ENCODE data around the gene GDF11. TPM values are rescaled to one million over a fixed set of nuclear protein-coding genes. Genes with fewer than 3 reads are reported as not detected.

Gene GDF11
- total RNA-seq, 1 donor = 4.7 TPM

GRCh38 chr12:55719371-55719770 is 23.6 kb upstream of the GDF11 start:
- no peak overlapping the region for H3K4me3 ChIP-seq (ENCODE audit: low read depth, low read length)
- no peak for TF ChIP-seq CTCF (IDR thresholded peaks at IDR 0.05; ENCODE audit: insufficient read depth, low read length)
- no peak for DNase-seq (ENCODE audit: low read depth)

DNA sequence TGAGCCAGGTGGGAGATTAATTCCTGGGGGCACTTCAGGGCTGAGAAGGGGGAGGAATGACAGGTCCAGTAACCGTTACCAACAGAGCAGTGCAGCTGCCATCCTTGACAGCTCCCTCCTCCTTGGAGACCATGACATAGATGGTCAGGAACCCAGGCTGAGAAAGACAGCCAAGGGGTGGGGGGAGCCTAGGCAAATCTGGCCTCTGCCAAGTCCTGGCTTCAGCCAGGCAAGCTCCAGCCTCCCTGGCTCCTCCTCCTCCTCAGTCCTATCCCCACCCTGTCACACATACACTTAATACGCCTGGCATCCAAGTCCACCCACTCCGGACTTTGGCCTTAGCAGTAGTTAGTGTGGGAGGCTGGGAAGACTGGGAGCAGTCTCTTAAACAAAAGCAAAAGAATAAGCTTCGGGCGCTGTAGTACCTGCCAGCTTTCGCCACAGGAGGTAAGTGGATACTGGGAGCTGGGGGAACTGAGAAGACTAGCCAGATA is 22.8 kb upstream of the GDF11 start, which contains the start of gene RDH5:
Gene RDH5, plus strand, starts transcription at position 323 of the 494 bp plus-strand sequence. CDS start 792 bp downstream, outside the sequence.
- peak; percentile 96 for DNase-seq (ENCODE audit: low read depth)
- TF ChIP-seq CTCF (IDR thresholded peaks at IDR 0.05; ENCODE audit: insufficient read depth, low read length) = no peak
- H3K4me3 ChIP-seq (ENCODE audit: low read depth, low read length) = peak within 1 kb of the TSS; percentile 50

DNA sequence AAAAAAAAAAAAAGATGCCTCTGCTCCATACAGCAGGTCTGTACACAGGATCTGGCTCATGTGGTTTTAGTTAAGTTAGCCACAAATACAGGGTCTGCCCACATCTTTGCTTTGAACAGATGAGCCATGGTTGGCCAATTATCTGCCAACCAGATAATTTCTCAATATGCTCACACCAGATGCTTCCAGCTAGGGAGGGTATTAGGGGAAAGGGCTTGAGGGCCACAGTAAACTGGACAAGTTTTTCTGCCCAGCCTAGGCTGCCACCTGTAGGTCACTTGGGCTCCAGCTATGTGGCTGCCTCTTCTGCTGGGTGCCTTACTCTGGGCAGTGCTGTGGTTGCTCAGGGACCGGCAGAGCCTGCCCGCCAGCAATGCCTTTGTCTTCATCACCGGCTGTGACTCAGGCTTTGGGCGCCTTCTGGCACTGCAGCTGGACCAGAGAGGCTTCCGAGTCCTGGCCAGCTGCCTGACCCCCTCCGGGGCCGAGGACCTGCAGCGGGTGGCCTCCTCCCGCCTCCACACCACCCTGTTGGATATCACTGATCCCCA is 22.0 kb upstream of the GDF11 start:
- peak; percentile 92 for DNase-seq (ENCODE audit: low read depth)
- peak overlapping the region; percentile 31 for H3K4me3 ChIP-seq (ENCODE audit: low read depth, low read length)
- TF ChIP-seq CTCF (IDR thresholded peaks at IDR 0.05; ENCODE audit: insufficient read depth, low read length) = peak; percentile 71

- TF ChIP-seq CTCF (IDR thresholded peaks at IDR 0.05; ENCODE audit: insufficient read depth, low read length) = no peak
- no peak for DNase-seq (ENCODE audit: low read depth)
- H3K4me3 ChIP-seq (ENCODE audit: low read depth, low read length) = peak overlapping the region; percentile 31
Observed at GRCh38 chr12:55721601-55722213, 21.2 kb upstream of the GDF11 start.

GRCh38 chr12:55722948-55723347 is 20.0 kb upstream of the GDF11 start:
- no peak overlapping the region for H3K4me3 ChIP-seq (ENCODE audit: low read depth, low read length)
- DNase-seq (ENCODE audit: low read depth) = no peak
- TF ChIP-seq CTCF (IDR thresholded peaks at IDR 0.05; ENCODE audit: insufficient read depth, low read length) = no peak

GRCh38 chr12:55723516-55724225 is 19.3 kb upstream of the GDF11 start:
- TF ChIP-seq CTCF (IDR thresholded peaks at IDR 0.05; ENCODE audit: insufficient read depth, low read length) = no peak
- DNase-seq (ENCODE audit: low read depth) = no peak
- H3K4me3 ChIP-seq (ENCODE audit: low read depth, low read length) = peak overlapping the region; percentile 3

Data from fibroblast of the aortic adventitia (primary cell).